Measurements from ENCODE around the gene RFPL2. TPM values are rescaled to one million over a fixed set of nuclear protein-coding genes. Genes with fewer than 3 reads are reported as not detected.

RFPL2 gene
- total and polyA plus RNA-seq, 2 of the 13 experiments (the other 11 are each of a cell fraction or from before 2014, with no cell fraction given): not detected

GRCh38 chr22:32204856-32205722 lies at the start of gene RFPL2 (continued):
- TF ChIP-seq ZNF616 (CRISPR knock-in tag; IDR thresholded peaks at IDR 0.05; ENCODE audit: low read depth): 0 out of 2 replicates have a peak, but pooled peaks have one; percentile 30
- no peak for TF ChIP-seq CENPT (CRISPR knock-in tag; IDR thresholded peaks at IDR 0.05; ENCODE audit: low read depth)
- TF ChIP-seq ZNF609 (CRISPR knock-in tag; IDR thresholded peaks at IDR 0.05; ENCODE audit: borderline replicate concordance): no peak
- peak; percentile 32; the same call in 1 of the 3 replicates for TF ChIP-seq MXI1 (IDR thresholded peaks at IDR 0.05; ENCODE audit: borderline replicate concordance, low read depth, low read length)
- peak; percentile 27; the same call in 1 of the 2 replicates for TF ChIP-seq DRAP1 (CRISPR knock-in tag; IDR thresholded peaks at IDR 0.05)
- TF ChIP-seq MYNN (CRISPR knock-in tag; IDR thresholded peaks at IDR 0.05; ENCODE audit: low read depth): no peak
- no peak for TF ChIP-seq PATZ1 (CRISPR knock-in tag; IDR thresholded peaks at IDR 0.05)
- no peak for TF ChIP-seq FOXK2 (IDR thresholded peaks at IDR 0.05)
- TF ChIP-seq ZNF205 (CRISPR knock-in tag; IDR thresholded peaks at IDR 0.05): no peak
- no peak for TF ChIP-seq ZNF224 (CRISPR knock-in tag; IDR thresholded peaks at IDR 0.05)
- TF ChIP-seq NR2F1 (CRISPR knock-in tag; IDR thresholded peaks at IDR 0.05): no peak
- TF ChIP-seq ZNF296 (CRISPR knock-in tag; conservative IDR thresholded peaks at IDR 0.05): no peak
- no peak for TF ChIP-seq TCF7 (IDR thresholded peaks at IDR 0.05; ENCODE audit: low read depth)
- no peak for TF ChIP-seq ELF3 (CRISPR knock-in tag; IDR thresholded peaks at IDR 0.05)
- peak; percentile 34 for TF ChIP-seq XRCC5 (optimal IDR thresholded peaks at IDR 0.05; ENCODE audit: low read length)
- TF ChIP-seq CBX5 (CRISPR knock-in tag; IDR thresholded peaks at IDR 0.05; ENCODE audit: borderline replicate concordance): no peak
- peak; percentile 51; the same call in 1 of the 2 replicates for TF ChIP-seq ARID4A (CRISPR knock-in tag; IDR thresholded peaks at IDR 0.05; ENCODE audit: borderline replicate concordance)

All from HepG2 (cell line).